Muscle layer of duodenum (tissue), 2 donors: ENCODE data around the gene RERE.
A peak's percentile ranks its signal among the peaks of the same experiment; 100 is the strongest.
"Not testable (repeated sequence)": the region's sequence is repeated elsewhere in the genome, so short reads cannot be mapped to it uniquely, and the experiment has no call there.

Source experiments
- H3K27ac ChIP-seq: one replicate; pipeline ENCODE4 v1.7.0; 2013; ENCODE audit warnings: mild to moderate bottlenecking, low read length
- H3K27me3 ChIP-seq: one replicate; pipeline ENCODE4 v1.7.0; 2013; ENCODE audit warnings: low read depth, mild to moderate bottlenecking, control low read depth, low read length
- H3K36me3 ChIP-seq, 2 donors: one replicate each; pipeline ENCODE4 v1.7.0; 2013; ENCODE audit warnings: low read length in 2 of 2, control low read depth in 1 of 2, mild to moderate bottlenecking in 1 of 2; ENCODE audit not compliant: insufficient read depth in 2 of 2, control insufficient read depth in 1 of 2
- H3K4me1 ChIP-seq, 2 donors: one replicate each; pipeline ENCODE4 v1.7.0; 2013; ENCODE audit warnings: low read length in 2 of 2, mild to moderate bottlenecking in 2 of 2, control low read depth in 1 of 2, moderate library complexity in 1 of 2; ENCODE audit not compliant: insufficient read depth in 2 of 2, control insufficient read depth in 1 of 2
- H3K4me3 ChIP-seq, 2 donors: one replicate each; pipeline ENCODE4 v1.7.0; 2013; ENCODE audit warnings: low read length in 2 of 2, low read depth in 1 of 2, mild to moderate bottlenecking in 1 of 2
- H3K9me3 ChIP-seq, 2 donors: one replicate each; pipeline ENCODE4 v1.7.0; 2013; ENCODE audit warnings: low read length in 2 of 2, control low read depth in 1 of 2, mild to moderate bottlenecking in 1 of 2; ENCODE audit not compliant: control insufficient read depth in 1 of 2
- donor health status: healthy.

Gene RERE

DNA sequence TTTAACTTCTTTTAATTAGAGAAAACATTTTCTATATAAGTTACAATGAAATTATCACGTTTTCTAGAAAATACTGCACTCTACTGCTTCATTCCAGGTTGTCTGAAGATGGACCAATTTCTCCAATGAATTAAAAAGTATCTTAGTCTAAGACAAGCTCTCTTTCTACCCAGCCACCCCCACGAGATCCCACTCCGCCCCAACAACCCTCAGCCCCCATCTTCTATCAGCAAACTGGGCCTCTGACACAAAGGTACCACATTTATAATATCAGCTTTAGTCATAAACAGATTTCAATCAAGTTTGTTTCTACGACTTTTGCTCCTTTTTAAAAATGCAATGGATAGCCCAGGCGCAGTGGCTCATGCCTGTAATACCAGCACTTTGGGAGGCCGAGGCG, 117.8 kb downstream of the RERE start:
- H3K27ac ChIP-seq = no peak overlapping the region
- no peaks in the 10 kb centered on the region for H3K9me3 ChIP-seq
- peaks cover 17 to 27% of the 10 kb centered on the region in 2 donors for H3K4me1 ChIP-seq
- H3K36me3 ChIP-seq = no peaks in the 10 kb centered on the region
- no peaks in the 10 kb centered on the region for H3K27me3 ChIP-seq
- no peak overlapping the region for H3K4me3 ChIP-seq

DNA sequence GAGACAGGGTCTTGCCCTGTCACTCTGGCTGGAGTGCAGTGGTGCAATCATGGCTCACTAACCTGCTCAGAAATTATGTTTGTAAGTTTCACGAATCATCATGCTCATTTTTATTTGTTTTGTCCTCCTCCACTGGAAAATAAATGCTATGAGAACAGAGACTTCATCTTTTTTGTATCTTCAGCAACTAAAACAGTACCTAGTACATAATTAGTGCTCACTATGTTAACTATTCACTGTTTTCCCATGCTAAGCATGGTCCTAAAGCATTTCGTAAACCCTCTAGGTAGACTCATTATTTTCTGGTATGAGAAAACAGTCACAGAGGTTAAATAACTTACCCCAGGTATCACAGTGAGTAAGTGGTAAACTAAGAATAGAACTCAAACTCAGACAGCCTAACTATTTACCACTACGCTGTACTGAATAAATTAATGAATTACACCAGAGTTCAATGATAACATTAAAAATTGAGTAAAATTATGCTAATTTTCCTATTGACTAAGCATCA, 118.4 kb downstream of the RERE start:
- H3K4me3 ChIP-seq = no peak overlapping the region
- H3K9me3 ChIP-seq = no peaks in the 10 kb centered on the region
- H3K36me3 ChIP-seq = no peaks in the 10 kb centered on the region
- no peak overlapping the region for H3K27ac ChIP-seq
- H3K27me3 ChIP-seq = no peaks in the 10 kb centered on the region
- H3K4me1 ChIP-seq = peaks cover 17 to 23% of the 10 kb centered on the region in 2 donors

DNA sequence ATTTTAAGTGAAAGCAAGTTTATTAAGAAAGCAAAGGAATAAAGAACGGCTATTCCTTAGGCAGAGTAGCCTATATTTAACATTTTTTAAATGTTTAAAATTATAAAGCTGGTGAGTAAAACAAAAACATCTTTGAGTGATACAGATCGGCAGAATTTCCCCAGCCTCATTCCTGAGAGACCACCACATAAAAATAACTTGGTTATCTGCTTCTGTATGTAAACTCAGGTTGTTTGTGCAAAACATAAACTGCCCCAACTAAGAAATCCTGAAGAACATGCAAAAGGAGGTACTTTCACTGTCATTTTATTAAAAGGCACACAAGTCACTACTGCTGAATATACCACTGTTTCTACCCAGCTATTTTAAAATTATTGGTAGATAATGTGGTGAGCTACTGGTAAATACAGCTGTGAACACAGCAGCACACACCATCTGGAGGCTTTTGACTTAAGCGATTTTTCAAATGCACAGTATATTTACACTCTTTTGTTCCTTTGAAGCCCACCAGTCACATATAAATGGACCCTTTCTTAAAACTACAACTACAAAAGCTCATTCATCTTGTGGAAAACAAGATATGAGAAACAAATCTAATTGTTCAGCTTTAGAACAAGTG, 119.3 kb downstream of the RERE start:
- Histone ChIP-seq H3K27ac (no peak overlapping the region), H3K9me3 (no peaks in the 10 kb centered on the region), H3K27me3 (no peaks in the 10 kb centered on the region), H3K36me3 (no peaks in the 10 kb centered on the region), H3K4me3 (no peak overlapping the region), H3K4me1 (peaks cover 17 to 23% of the 10 kb centered on the region in 2 donors)

DNA sequence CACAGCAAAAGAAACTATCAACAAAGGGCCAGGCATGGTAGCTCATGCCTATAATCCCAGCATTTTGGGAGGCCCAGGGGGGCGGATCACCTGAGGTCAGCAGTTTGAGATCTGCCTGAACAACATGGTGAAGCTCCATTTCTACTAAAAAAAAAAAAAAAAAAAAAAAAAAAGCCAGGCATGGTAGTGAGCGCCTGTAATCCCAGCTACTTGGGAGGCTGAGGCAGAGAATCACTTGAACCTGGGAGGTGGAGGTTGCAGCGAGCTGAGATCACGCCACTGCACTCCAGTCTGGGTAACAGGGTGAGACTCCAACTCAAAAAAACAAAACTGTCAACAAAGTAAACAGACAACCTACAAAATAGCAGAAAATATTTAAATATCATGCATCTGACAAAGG, 122.0 kb downstream of the RERE start:
- H3K9me3 ChIP-seq, H3K4me1 ChIP-seq, H3K27ac ChIP-seq, H3K4me3 ChIP-seq, H3K36me3 ChIP-seq, H3K27me3 ChIP-seq: not testable (repeated sequence)

DNA sequence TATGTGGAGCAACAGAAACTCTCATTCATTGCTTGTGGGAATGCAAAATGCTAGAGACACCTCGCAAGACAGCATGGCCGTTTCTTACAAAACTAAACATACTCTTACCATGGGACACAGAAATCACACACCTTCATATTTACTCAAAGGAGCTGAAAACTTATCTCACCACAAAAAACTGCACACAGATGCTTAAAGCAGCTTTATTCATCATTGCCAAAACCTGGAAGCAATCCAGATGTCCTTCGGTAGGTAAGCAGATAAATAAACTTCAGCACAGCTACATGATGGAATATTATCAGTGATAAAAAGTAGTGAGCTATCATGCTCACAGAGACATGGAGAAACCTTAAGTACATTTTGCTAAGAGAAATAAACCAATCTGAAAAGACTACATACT, 124.3 kb downstream of the RERE start:
- Histone ChIP-seq H3K4me3 (no peak overlapping the region), H3K36me3 (no peaks in the 10 kb centered on the region), H3K4me1 (peaks cover under 1 to 7% of the 10 kb centered on the region in 2 donors), H3K27ac (no peak overlapping the region), H3K27me3 (no peaks in the 10 kb centered on the region), H3K9me3 (peaks cover 0 to 2% of the 10 kb centered on the region in 2 donors)

DNA sequence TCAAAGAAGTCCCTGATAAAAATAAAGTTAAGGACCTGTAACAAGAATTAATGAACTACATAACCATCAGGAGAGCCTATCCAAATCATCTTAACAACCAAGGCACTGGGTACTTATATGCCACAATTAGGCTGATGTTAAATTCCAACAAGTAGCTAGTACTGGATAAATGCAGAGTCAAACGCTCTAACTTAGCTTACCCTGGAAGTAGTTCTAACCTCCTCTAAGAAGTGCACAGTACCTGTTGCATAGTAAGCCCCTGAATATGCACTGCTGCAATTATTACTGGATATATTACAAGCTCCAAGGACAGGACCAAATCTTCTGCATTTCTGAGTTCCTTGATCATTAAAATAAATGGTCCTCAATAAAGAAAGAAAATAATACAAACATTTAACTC, 125.8 kb downstream of the RERE start:
- Histone ChIP-seq H3K27me3 (no peaks in the 10 kb centered on the region), H3K4me1 (peaks cover 0 to 14% of the 10 kb centered on the region in 2 donors), H3K27ac (no peak overlapping the region), H3K36me3 (no peaks in the 10 kb centered on the region), H3K9me3 (peaks cover 0 to 2% of the 10 kb centered on the region in 2 donors), H3K4me3 (no peak overlapping the region)

DNA sequence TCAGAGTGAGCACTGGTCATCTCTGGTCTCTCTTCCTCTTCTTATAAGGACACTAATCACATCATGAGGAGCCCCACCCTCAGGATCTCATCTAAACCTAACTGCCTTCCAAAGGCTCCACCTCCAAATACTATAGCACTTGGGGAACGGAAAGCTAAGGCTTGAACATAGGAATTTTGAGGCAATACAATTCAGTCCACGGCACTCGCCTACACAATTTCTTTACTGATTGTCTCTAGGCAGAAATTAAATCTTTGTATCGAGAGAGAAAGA, 127.3 kb downstream of the RERE start:
- H3K27ac ChIP-seq = no peak overlapping the region
- no peaks in the 10 kb centered on the region for H3K36me3 ChIP-seq
- peaks cover 0 to 20% of the 10 kb centered on the region in 2 donors for H3K4me1 ChIP-seq
- H3K4me3 ChIP-seq = no peak overlapping the region
- H3K9me3 ChIP-seq = peaks cover 0 to 2% of the 10 kb centered on the region in 2 donors
- H3K27me3 ChIP-seq = no peaks in the 10 kb centered on the region

DNA sequence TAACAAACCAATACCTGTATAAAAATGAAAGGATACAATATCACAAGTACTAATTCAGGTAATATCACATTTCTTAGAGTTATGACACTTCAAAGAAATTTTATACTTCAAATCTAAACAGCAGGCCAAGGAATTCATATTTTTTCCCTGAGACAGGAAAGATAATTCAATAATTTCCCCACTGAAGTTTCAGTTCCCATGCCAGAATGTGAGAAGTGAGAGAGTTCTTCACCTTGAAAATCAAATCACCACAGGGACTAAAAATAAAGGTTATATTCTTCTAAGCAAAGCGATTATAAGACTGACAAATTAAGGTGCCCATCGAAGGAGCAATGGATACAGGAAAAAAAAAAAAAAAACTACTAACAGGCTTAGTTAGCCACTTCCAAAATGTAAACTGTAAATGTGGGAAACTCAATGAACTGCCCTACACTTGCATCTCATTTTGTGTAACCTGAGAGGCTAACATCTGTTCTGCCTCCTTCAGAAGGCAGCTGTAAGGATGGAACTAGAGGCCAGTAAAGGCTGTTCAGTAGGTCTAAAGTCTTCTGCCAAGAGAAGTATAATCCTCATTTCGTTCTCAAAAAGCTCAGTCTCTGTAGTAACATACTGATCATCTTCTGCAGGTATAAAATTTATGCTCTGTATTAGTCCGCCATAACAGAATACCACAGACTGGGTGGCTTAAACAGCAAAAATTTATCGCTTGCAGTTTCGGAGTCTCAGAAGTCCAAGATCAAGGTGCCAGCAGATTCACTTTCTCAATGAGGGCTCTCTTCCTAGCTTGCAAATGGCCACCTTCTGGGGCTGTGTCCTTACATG, 127.8 kb downstream of the RERE start:
- Histone ChIP-seq H3K27me3 (no peaks in the 10 kb centered on the region), H3K4me3 (no peak overlapping the region), H3K36me3 (no peaks in the 10 kb centered on the region), H3K27ac (no peak overlapping the region), H3K4me1 (peaks cover 0 to 20% of the 10 kb centered on the region in 2 donors), H3K9me3 (peaks cover 0 to 2% of the 10 kb centered on the region in 2 donors)

DNA sequence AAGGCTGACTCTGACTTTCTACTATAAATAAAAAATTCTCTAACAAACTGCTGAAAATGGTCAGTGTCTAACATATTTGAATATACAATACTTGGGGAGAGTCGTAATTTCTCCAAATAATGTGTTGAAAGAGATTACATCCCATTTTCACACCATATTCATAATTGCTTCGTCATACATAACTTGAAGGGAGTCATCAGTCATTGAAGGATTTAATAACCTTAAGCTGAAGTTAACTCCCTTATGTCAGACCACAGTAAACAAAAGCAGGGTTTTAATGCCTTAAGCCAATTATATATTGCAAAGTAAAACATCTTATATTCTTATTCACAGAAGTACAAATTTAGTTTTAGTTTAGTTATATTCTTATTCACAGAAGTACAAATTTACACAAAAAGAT, 129.9 kb downstream of the RERE start:
- no peak overlapping the region for H3K4me3 ChIP-seq
- no peaks in the 10 kb centered on the region for H3K27me3 ChIP-seq
- H3K4me1 ChIP-seq = peaks cover 0 to 12% of the 10 kb centered on the region in 2 donors
- H3K9me3 ChIP-seq = peaks cover 0 to 2% of the 10 kb centered on the region in 2 donors
- no peak overlapping the region for H3K27ac ChIP-seq
- H3K36me3 ChIP-seq = no peaks in the 10 kb centered on the region

DNA sequence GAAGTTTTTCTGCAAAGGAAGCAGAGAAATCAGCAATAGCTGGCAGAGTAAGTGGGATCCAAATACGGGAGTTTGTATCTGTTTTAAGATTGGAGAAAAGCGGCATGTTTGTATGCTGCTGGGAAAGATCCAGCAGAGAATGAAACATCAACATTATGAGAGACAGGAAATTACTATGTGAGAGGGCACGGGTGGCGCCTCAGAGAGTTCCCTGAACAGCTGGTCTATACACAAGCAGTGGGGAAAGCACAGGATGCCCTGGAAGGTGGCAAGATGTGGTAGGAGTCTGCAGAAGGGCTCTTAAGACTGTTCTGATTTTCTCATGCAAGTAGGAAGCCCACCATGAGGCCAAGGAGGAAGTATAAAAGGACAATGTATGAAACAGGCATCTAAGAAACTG, 130.4 kb downstream of the RERE start:
- no peaks in the 10 kb centered on the region for H3K36me3 ChIP-seq
- no peaks in the 10 kb centered on the region for H3K27me3 ChIP-seq
- H3K27ac ChIP-seq = peak overlapping the region; percentile 7
- peaks cover 0 to 2% of the 10 kb centered on the region in 2 donors for H3K9me3 ChIP-seq
- H3K4me3 ChIP-seq = peak overlapping the region in 1 of 2 donors; percentile 12
- H3K4me1 ChIP-seq = peaks cover 0 to 12% of the 10 kb centered on the region in 2 donors

DNA sequence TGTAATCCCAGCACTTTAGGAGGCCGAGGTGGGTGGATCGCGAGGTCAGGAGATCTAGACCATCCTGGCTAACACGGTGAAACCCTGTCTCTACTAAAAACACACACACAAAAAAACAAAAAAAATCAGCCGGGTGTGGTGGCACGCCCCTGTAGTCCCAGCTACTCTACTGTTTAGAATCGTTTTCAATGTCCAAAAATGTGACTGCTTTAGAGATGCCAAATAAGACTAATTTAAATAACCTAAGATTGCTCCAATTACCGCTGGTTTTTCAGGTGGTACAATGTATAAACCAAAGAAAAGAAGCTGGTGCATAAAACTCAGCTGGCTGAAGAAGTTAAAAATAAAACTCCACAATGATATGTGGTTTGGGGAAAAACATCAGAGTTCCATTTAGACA, 132.0 kb downstream of the RERE start:
- Histone ChIP-seq H3K4me3 (no peak overlapping the region), H3K27me3 (no peaks in the 10 kb centered on the region), H3K9me3 (peaks cover 0 to 2% of the 10 kb centered on the region in 2 donors), H3K36me3 (no peaks in the 10 kb centered on the region), H3K4me1 (peaks cover 0 to 21% of the 10 kb centered on the region in 2 donors), H3K27ac (no peak overlapping the region)
